ENCODE data around the gene SEMA3C. TPM values are rescaled to one million over a fixed set of nuclear protein-coding genes. Genes with fewer than 3 reads are reported as not detected.

Gene SEMA3C
- total and polyA plus RNA-seq, 2 donors (not counting 3 experiments of a cell fraction or from before 2014, with no cell fraction given), result 0.01 to 0.09 TPM

GRCh38 chr7:80773787-80774508 is 144.9 kb downstream of the SEMA3C start:
- H3K9ac ChIP-seq (replicated peaks; ENCODE audit: extremely low read depth, insufficient read depth, low read length), result no peak overlapping the region
- FAIRE-seq (no peak), DNase-seq (ENCODE audit: low read depth, low spot score) (no peak)
- no peak overlapping the region for H3K4me3 ChIP-seq (replicated peaks in 1 of 3; ENCODE audit: insufficient read depth in 1 of 3, low read depth in 1 of 3, low read length in 3 of 3)
- no peaks in the 10 kb centered on the region for H3K4me1 ChIP-seq (ENCODE audit: control insufficient read depth, extremely low read depth, insufficient read depth, low read length)
- CTCF ChIA-PET, result interaction anchor here (1.9 kb wide), 1 partner anchor 696 kb away, joined by 4 read pairs; no protein-coding TSS in a partner anchor
- H4K20me1 ChIP-seq (replicated peaks; ENCODE audit: control insufficient read depth, extremely low read depth, insufficient read depth, low read length), result no peaks in the 10 kb centered on the region
- no TSS peak for BruUV-seq (replicated peaks)
- dilution Hi-C loops (cut with MboI; ENCODE audit: extremely low pct_ligation_motif_present, low sequenced_read_pairs) (no loop called here), intact Hi-C loops (cut with micrococcal nuclease) (no loop called here)
- H3K27me3 ChIP-seq (ENCODE audit: control insufficient read depth in 2 of 2, insufficient read depth in 2 of 2, low read length in 2 of 2), result no peaks in the 10 kb centered on the region
- H3K79me2 ChIP-seq (ENCODE audit: control insufficient read depth, insufficient read depth, low read length), result no peaks in the 10 kb centered on the region
- no peak overlapping the region for H3K4me2 ChIP-seq (ENCODE audit: insufficient read depth, low read length)
- no peaks in the 10 kb centered on the region for H3K9me3 ChIP-seq (replicated peaks; ENCODE audit: control insufficient read depth, insufficient read depth, low read length)
- no peak overlapping the region for H2AFZ ChIP-seq (ENCODE audit: low read depth, low read length)
- POLR2A ChIA-PET, result no interaction called here
- no peak for TF ChIP-seq MAX (IDR thresholded peaks at IDR 0.05; ENCODE audit: insufficient read depth, insufficient read length)
- no peak for TF ChIP-seq FOS (IDR thresholded peaks at IDR 0.05; ENCODE audit: borderline replicate concordance, insufficient read depth, low read length)
- no peak for TF ChIP-seq EZH2 (IDR thresholded peaks at IDR 0.05; ENCODE audit: borderline replicate concordance, low read depth, low read length, severe bottlenecking)
- TF ChIP-seq MYC (IDR thresholded peaks at IDR 0.05; ENCODE audit: low read depth, low read length), result no peak
- TF ChIP-seq POLR2A (IDR thresholded peaks at IDR 0.05; ENCODE audit: low read depth, low read length), result no peak
- no peak for TF ChIP-seq GATA2 (IDR thresholded peaks at IDR 0.05; ENCODE audit: insufficient read depth, insufficient read length, low read depth, low read length)
- no peak for TF ChIP-seq POLR2AphosphoS5 (IDR thresholded peaks at IDR 0.05; ENCODE audit: insufficient read depth, low read depth, low read length)
- no peak for TF ChIP-seq CTCF (IDR thresholded peaks at IDR 0.05; ENCODE audit: extremely low read depth in 1 of 2, insufficient read depth in 1 of 2, low read depth in 1 of 2, low read length in 2 of 2)
- no peak for TF ChIP-seq JUN (IDR thresholded peaks at IDR 0.05; ENCODE audit: borderline replicate concordance, insufficient read depth, insufficient read length, low read depth)
- H3K9me1 ChIP-seq (replicated peaks; ENCODE audit: control insufficient read depth, extremely low read depth, insufficient read depth, low read length), result no peaks in the 10 kb centered on the region
- H3K36me3 ChIP-seq (ENCODE audit: control insufficient read depth in 2 of 2, extremely low read depth in 1 of 2, insufficient read depth in 2 of 2, low read length in 2 of 2), result no peaks in the 10 kb centered on the region
- H3K27ac ChIP-seq (ENCODE audit: insufficient read depth, low read depth, low read length), result no peak overlapping the region
